Measurements from ENCODE around the gene TDRD7.

DNA sequence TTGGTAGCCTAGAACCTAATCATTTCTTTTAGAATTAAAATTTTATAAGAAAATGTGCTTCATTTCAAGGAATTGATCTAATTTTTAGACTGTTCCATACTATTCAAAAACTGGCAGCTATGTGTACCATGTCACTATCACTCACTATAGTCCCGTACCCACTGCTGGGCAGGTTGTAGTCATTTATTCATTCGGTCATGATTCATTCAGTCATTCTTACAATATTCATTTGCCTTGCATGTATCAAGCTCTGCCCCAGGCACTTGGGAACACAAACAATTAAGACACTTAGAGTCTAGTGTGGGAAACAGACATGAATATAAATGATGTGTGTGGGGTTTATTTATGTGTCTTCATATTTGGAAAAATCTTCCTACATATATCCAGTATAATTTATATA is 26.4 kb downstream of the TDRD7 start:
- TF ChIP-seq EP300 (IDR thresholded peaks at IDR 0.05; ENCODE audit: borderline replicate concordance in 1 of 2, low read depth in 2 of 2, low read length in 2 of 2) (no peak), CTCF (IDR thresholded peaks at IDR 0.05; ENCODE audit: control extremely low read depth in 1 of 3, insufficient read depth in 1 of 3, low read depth in 1 of 3, low read length in 3 of 3) (no peak), POLR2AphosphoS5 (IDR thresholded peaks at IDR 0.05; ENCODE audit: low read depth, low read length) (no peak), SAP30 (IDR thresholded peaks at IDR 0.05; ENCODE audit: insufficient read depth, insufficient replicate concordance, low read length) (no peak), POLR2A (IDR thresholded peaks at IDR 0.05; ENCODE audit: control extremely low read depth in 1 of 2, low read depth in 2 of 2, low read length in 2 of 2) (no peak), BACH1 (IDR thresholded peaks at IDR 0.05; ENCODE audit: low read length) (no peak), CEBPB (IDR thresholded peaks at IDR 0.05; ENCODE audit: low read depth, low read length) (no peak), RFX5 (IDR thresholded peaks at IDR 0.05; ENCODE audit: borderline replicate concordance, low read depth, low read length) (no peak)
- TF ChIP-seq, protein P1, sequence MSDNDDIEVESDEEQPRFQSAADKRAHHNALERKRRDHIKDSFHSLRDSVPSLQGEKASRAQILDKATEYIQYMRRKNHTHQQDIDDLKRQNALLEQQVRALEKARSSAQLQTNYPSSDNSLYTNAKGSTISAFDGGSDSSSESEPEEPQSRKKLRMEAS (IDR thresholded peaks at IDR 0.05) = no peak

Measured in H1 (cell line).